ENCODE data around the gene COG7. TPM values are rescaled to one million over a fixed set of nuclear protein-coding genes. Genes with fewer than 3 reads are reported as not detected.

COG7 gene
- total RNA-seq, 1 donor from 2014 or later: 17.7 TPM

DNA sequence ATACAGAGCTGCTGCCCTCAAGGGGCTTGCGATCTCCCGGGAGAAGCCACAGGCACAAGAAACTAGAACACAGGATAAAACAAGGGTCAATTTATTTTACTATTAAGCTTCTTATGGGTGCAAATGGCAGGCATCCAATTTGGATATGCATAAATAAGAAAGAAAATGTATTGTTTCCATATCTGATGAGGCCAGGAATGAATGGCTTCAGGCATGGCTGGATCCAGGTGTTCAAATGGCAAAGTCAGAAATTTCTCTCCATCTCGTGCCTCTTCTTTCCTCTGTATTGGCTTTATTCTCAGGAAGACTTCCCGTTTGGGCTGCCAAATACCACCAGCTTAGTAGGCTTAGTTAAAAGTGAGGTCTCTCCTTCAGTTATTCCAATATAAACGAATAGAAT, 107.8 kb downstream of the COG7 start:
- TF ChIP-seq, protein P1, sequence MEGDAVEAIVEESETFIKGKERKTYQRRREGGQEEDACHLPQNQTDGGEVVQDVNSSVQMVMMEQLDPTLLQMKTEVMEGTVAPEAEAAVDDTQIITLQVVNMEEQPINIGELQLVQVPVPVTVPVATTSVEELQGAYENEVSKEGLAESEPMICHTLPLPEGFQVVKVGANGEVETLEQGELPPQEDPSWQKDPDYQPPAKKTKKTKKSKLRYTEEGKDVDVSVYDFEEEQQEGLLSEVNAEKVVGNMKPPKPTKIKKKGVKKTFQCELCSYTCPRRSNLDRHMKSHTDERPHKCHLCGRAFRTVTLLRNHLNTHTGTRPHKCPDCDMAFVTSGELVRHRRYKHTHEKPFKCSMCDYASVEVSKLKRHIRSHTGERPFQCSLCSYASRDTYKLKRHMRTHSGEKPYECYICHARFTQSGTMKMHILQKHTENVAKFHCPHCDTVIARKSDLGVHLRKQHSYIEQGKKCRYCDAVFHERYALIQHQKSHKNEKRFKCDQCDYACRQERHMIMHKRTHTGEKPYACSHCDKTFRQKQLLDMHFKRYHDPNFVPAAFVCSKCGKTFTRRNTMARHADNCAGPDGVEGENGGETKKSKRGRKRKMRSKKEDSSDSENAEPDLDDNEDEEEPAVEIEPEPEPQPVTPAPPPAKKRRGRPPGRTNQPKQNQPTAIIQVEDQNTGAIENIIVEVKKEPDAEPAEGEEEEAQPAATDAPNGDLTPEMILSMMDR (IDR thresholded peaks at IDR 0.05): no peak
- no peaks in the 10 kb centered on the region for H3K4me1 Mint-ChIP-seq (ENCODE audit: low read depth)
- H3K27me3 Mint-ChIP-seq (ENCODE audit: low read depth): peaks cover 36% of the 10 kb centered on the region
- no peak overlapping the region for H3K27ac Mint-ChIP-seq (ENCODE audit: unreplicated experiment)
- DNase-seq (ENCODE audit: low spot score): no peak
- no peak overlapping the region for H3K4me3 Mint-ChIP-seq (ENCODE audit: unreplicated experiment)
- no peaks in the 10 kb centered on the region for H3K36me3 Mint-ChIP-seq (ENCODE audit: low read depth)
- no peaks in the 10 kb centered on the region for H3K9me3 Mint-ChIP-seq (ENCODE audit: low read depth)

- DNase-seq (ENCODE audit: low spot score): no peak
- Mint-ChIP-seq H3K36me3 (ENCODE audit: low read depth) (no peaks in the 10 kb centered on the region), H3K27me3 (ENCODE audit: low read depth) (peaks cover 37% of the 10 kb centered on the region), H3K27ac (ENCODE audit: unreplicated experiment) (no peak overlapping the region), H3K9me3 (ENCODE audit: low read depth) (no peaks in the 10 kb centered on the region), H3K4me3 (ENCODE audit: unreplicated experiment) (no peak overlapping the region), H3K4me1 (ENCODE audit: low read depth) (no peaks in the 10 kb centered on the region)
- TF ChIP-seq, protein P1 (IDR thresholded peaks at IDR 0.05): no peak
Measured at GRCh38 chr16:23343643-23344612, 109.1 kb downstream of the COG7 start.

DNA sequence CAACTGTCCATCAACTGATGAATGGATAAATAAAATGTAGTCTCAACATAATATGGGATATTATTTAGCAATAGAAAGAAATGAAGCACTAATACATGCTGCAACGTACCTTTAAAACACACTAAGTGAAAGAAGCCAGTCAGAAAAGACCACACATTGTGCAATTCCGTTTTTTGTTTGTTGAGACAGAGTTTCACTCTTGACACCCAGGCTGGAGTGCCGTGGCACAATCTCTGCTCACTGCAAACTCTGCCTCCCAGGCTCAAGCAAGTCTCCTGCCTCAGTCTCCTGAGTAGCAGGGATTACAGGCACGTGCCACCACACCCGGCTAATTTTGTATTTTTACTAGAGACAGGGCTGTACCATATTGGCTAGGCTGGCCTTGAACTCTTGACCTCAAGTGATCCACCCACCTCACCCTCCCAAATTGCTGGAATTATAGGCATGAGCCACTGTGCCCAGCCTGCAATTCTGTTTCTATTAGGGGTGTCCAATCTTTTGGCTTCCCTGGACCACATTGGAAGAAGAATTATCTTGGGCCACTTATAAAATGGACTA, 110.8 kb downstream of the COG7 start:
- no peak overlapping the region for H3K27ac Mint-ChIP-seq (ENCODE audit: unreplicated experiment)

DNA sequence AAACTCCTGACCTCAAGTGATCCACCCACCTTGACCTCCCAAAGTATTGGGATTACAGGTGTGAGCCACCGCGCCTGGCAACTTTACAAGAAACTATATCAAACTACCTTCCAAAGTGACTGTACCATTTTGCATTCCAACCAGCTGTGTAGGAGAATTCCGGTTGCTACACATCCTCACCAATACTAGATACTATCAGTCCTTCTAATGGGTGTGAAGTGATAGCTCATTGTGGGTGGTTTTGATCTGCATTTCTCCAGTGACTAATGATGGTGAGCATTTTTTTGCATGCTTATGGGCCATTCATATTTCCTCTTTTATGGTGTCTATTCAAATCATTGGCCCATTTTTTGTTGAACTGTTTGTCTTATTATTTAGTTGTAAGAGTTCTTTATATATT, 113.2 kb downstream of the COG7 start:
- Mint-ChIP-seq H3K27me3 (ENCODE audit: low read depth) (peaks cover 27% of the 10 kb centered on the region), H3K4me1 (ENCODE audit: low read depth) (no peaks in the 10 kb centered on the region), H3K4me3 (ENCODE audit: unreplicated experiment) (no peak overlapping the region), H3K27ac (ENCODE audit: unreplicated experiment) (no peak overlapping the region), H3K36me3 (ENCODE audit: low read depth) (no peaks in the 10 kb centered on the region), H3K9me3 (ENCODE audit: low read depth) (peaks cover 8% of the 10 kb centered on the region)
- TF ChIP-seq, protein P1 (IDR thresholded peaks at IDR 0.05): no peak
- DNase-seq (ENCODE audit: low spot score): no peak

More for the DNA sequence above, 110.8 kb downstream of the COG7 start:
- DNase-seq (ENCODE audit: low spot score): no peak
- Mint-ChIP-seq H3K4me1 (ENCODE audit: low read depth) (no peaks in the 10 kb centered on the region), H3K4me3 (ENCODE audit: unreplicated experiment) (no peak overlapping the region), H3K27me3 (ENCODE audit: low read depth) (peaks cover 30% of the 10 kb centered on the region), H3K36me3 (ENCODE audit: low read depth) (no peaks in the 10 kb centered on the region), H3K9me3 (ENCODE audit: low read depth) (peaks cover 8% of the 10 kb centered on the region)
- TF ChIP-seq, protein P1 (IDR thresholded peaks at IDR 0.05): no peak

Other genes starting within 250 kb of the COG7 start
- gene SCNN1B, start 150.9 kb downstream of the COG7 start, total RNA-seq: not detected in 3 replicates
- 37.2 to 43.0 TPM (median 40.4 TPM) in 3 replicates for gene GGA2, start 57.3 kb upstream of the COG7 start, total RNA-seq
- 13.3 to 21.4 TPM (median 13.9 TPM) in 3 replicates for gene EARS2, start 104.2 kb upstream of the COG7 start, total RNA-seq
- 103 to 107 TPM (median 105 TPM) in 3 replicates for gene UBFD1, start 104.5 kb upstream of the COG7 start, total RNA-seq
- gene NDUFAB1, start 143.1 kb upstream of the COG7 start, total RNA-seq: 62.5 to 79.2 TPM (median 62.6 TPM) in 3 replicates
- 8.4 to 13.2 TPM (median 8.7 TPM) in 3 replicates for gene PALB2, start 188.1 kb upstream of the COG7 start, total RNA-seq
- gene DCTN5, start 188.3 kb upstream of the COG7 start, total RNA-seq: 65.9 to 69.8 TPM (median 68.0 TPM) in 3 replicates
- 6.2 to 14.5 TPM (median 14.2 TPM) in 3 replicates for gene PLK1, start 225.7 kb upstream of the COG7 start, total RNA-seq

Measured in chondrocyte (in vitro differentiated cells).